ENCODE results near the gene AP5S1.

GRCh38 chr20:3777716-3778629 lies 42.4 kb upstream of the AP5S1 start:
- peak in 1 of 2 donors; percentile 50 for TF ChIP-seq POLR2AphosphoS5 (IDR thresholded peaks at IDR 0.05; ENCODE audit: insufficient read depth in 1 of 2, low read depth in 1 of 2)
- TF ChIP-seq, protein P1, sequence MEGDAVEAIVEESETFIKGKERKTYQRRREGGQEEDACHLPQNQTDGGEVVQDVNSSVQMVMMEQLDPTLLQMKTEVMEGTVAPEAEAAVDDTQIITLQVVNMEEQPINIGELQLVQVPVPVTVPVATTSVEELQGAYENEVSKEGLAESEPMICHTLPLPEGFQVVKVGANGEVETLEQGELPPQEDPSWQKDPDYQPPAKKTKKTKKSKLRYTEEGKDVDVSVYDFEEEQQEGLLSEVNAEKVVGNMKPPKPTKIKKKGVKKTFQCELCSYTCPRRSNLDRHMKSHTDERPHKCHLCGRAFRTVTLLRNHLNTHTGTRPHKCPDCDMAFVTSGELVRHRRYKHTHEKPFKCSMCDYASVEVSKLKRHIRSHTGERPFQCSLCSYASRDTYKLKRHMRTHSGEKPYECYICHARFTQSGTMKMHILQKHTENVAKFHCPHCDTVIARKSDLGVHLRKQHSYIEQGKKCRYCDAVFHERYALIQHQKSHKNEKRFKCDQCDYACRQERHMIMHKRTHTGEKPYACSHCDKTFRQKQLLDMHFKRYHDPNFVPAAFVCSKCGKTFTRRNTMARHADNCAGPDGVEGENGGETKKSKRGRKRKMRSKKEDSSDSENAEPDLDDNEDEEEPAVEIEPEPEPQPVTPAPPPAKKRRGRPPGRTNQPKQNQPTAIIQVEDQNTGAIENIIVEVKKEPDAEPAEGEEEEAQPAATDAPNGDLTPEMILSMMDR (IDR thresholded peaks at IDR 0.05): no peak

Measured in vagina (tissue), 2 donors.